Endothelial cell of umbilical vein (primary cell): ENCODE results near the gene BOD1L1. TPM values are rescaled to one million over a fixed set of nuclear protein-coding genes. Genes with fewer than 3 reads are reported as not detected.

Experiments used
- BruUV-seq: library from RNA; stranded (reverse); fragments of 400-500 nt; replicated peaks from 2 replicates; lab custom pipeline; 2021; lab: Mats Ljungman, UMichigan
- CTCF ChIA-PET: fragments of 300-600, 350-600 bp; sonication (Branson Sonifier 250); formaldehyde crosslinking; loops from one replicate; lab custom pipeline; 2021; ENCODE audit warnings: antibody characterized with exemption, inconsistent platforms; lab: Charles Lee
- POLR2A ChIA-PET: fragments of 300-600, 350-600 bp; sonication (Branson Sonifier 250); formaldehyde crosslinking; loops from one replicate; lab custom pipeline; 2021; ENCODE audit warnings: antibody characterized with exemption, inconsistent platforms; lab: Charles Lee
- DNase-seq: peaks from one replicate; pipeline ENCODE4 v3.0.0-alpha.2; 2011; ENCODE audit warnings: low read depth, low spot score
- FAIRE-seq: peaks from 2 replicates; lab custom pipeline; 2011; peaks lifted over from hg19 to GRCh38; lab: Jason Lieb, UNC
- H2AFZ ChIP-seq: 2 replicates; pipeline ENCODE4 v1.6.0; 2012; ENCODE audit warnings: low read depth, low read length, control low read depth, inconsistent platforms
- H3K27ac ChIP-seq: 2 replicates; pipeline ENCODE4 v1.5.1; 2011; ENCODE audit warnings: low read depth, mild to moderate bottlenecking, control low read depth, low read length, moderate library complexity; ENCODE audit not compliant: insufficient read depth
- H3K27me3 ChIP-seq, 2 experiments: 2 replicates each; pipeline versions ENCODE4 v1.6.0 to v1.6.1; 2011; ENCODE audit warnings: low read length in 2 of 2, mixed read lengths in 1 of 2; ENCODE audit not compliant: control insufficient read depth in 2 of 2, insufficient read depth in 2 of 2
- H3K36me3 ChIP-seq, 2 experiments: 2 replicates in 1 of 2; 3 replicates in 1 of 2; pipeline ENCODE4 v1.5.1; 2011; ENCODE audit warnings: low read length in 2 of 2, mild to moderate bottlenecking in 1 of 2, moderate library complexity in 1 of 2; ENCODE audit not compliant: control insufficient read depth in 2 of 2, insufficient read depth in 2 of 2; ENCODE audit errors: extremely low read depth in 1 of 2
- H3K4me1 ChIP-seq: 3 replicates; pipeline ENCODE4 v1.5.1; 2011; ENCODE audit warnings: mild to moderate bottlenecking, low read length; ENCODE audit not compliant: control insufficient read depth, insufficient read depth; ENCODE audit errors: extremely low read depth
- H3K4me2 ChIP-seq: 2 replicates; pipeline ENCODE4 v1.6.1; 2011; ENCODE audit warnings: low read length, control low read depth, mixed read lengths; ENCODE audit not compliant: insufficient read depth
- H3K4me3 ChIP-seq, 3 experiments: fragments of 200-600 bp in 1 of 3; sonication (generic), shearing (Covaris generic) in 1 of 3; replicated peaks in 1 of 3; 2 replicates each; pipeline ENCODE4 v1.5.1; 2011 to 2016; ENCODE audit warnings: control low read depth in 3 of 3, low read length in 3 of 3, mild to moderate bottlenecking in 2 of 3, inconsistent platforms in 1 of 3, low read depth in 1 of 3, moderate library complexity in 1 of 3; ENCODE audit not compliant: insufficient read depth in 1 of 3
- H3K79me2 ChIP-seq: 2 replicates; pipeline ENCODE4 v1.6.0; 2012; ENCODE audit warnings: low read length, inconsistent platforms; ENCODE audit not compliant: control insufficient read depth, insufficient read depth
- H3K9ac ChIP-seq: replicated peaks from 2 replicates; pipeline ENCODE3; 2011; ENCODE audit warnings: low read length, control low read depth; ENCODE audit not compliant: insufficient read depth; ENCODE audit errors: extremely low read depth
- H3K9me1 ChIP-seq: replicated peaks from 3 replicates; pipeline ENCODE4 v1.6.0; 2011; ENCODE audit warnings: mild to moderate bottlenecking, low read length; ENCODE audit not compliant: control insufficient read depth, insufficient read depth; ENCODE audit errors: extremely low read depth
- H3K9me3 ChIP-seq: replicated peaks from 2 replicates; pipeline ENCODE4 v1.5.1; 2012; ENCODE audit warnings: low read length, inconsistent platforms; ENCODE audit not compliant: control insufficient read depth, insufficient read depth
- H4K20me1 ChIP-seq: replicated peaks from 2 replicates; pipeline ENCODE3; 2011; ENCODE audit warnings: mild to moderate bottlenecking, low read length; ENCODE audit not compliant: control insufficient read depth, insufficient read depth; ENCODE audit errors: extremely low read depth
- CTCF ChIP-seq, 2 donors: IDR thresholded peaks; 1 replicate in 1 of 2; 2 replicates in 1 of 2; pipeline ENCODE4 v1.5.1; 2011; ENCODE audit warnings: low read length in 2 of 2, mild to moderate bottlenecking in 2 of 2, moderate library complexity in 2 of 2, control low read depth in 1 of 2, inconsistent platforms in 1 of 2, low read depth in 1 of 2; ENCODE audit not compliant: insufficient read depth in 1 of 2; ENCODE audit errors: extremely low read depth in 1 of 2
- FOS ChIP-seq: IDR thresholded peaks from 2 replicates; pipeline ENCODE4 v1.6.1; 2011; ENCODE audit warnings: mild to moderate bottlenecking, low read length, moderate library complexity, borderline replicate concordance; ENCODE audit not compliant: insufficient read depth
- dilution Hi-C: fragments of 300-500 bp; cut with MboI; formaldehyde crosslinking; loops from one replicate; pipeline ENCODE4 v1.15.0; 2019; ENCODE audit warnings: low sequenced_read_pairs; ENCODE audit not compliant: extremely low pct_ligation_motif_present
- intact Hi-C: fragments of 100-400 bp; cut with micrococcal nuclease; formaldehyde crosslinking; loops from one replicate; pipeline ENCODE4 v1.10.0; 2022
- polyA plus RNA-seq, 4 experiments: library from polyadenylated mRNA; depleted of rRNA in 3 of 4; stranded (reverse) in 3 of 4; unstranded in 1 of 4; fragments of >200 nt; gene quantifications; 2 replicates each; pipeline versions ENCODE4 v1.2.1 to v1.2.3, GENCODE V29; 2011 to 2012; ENCODE audit warnings: missing spikeins in 1 of 4
- total RNA-seq: library from RNA; stranded (reverse); gene quantifications from 2 replicates; pipeline ENCODE4 v1.2.3, GENCODE V29; 2021

The BOD1L1 gene
- total and polyA plus RNA-seq, 2 donors (not counting 3 experiments of a cell fraction or from before 2014, with no cell fraction given) = 5.2 to 31.2 TPM

GRCh38 chr4:13548984-13549546, 78.5 kb downstream of the BOD1L1 start:
- no peaks in the 10 kb centered on the region for H3K36me3 ChIP-seq
- DNase-seq (peak; percentile 75), FAIRE-seq (peak; percentile 84)
- H3K4me3 ChIP-seq = peak overlapping the region in 2 of 3 experiments; percentile 25 to 49
- H3K9ac ChIP-seq = no peak overlapping the region
- H3K4me2 ChIP-seq = peak overlapping the region; percentile 58
- peak overlapping the region; percentile 61 for H2AFZ ChIP-seq
- no peaks in the 10 kb centered on the region for H3K9me1 ChIP-seq
- no peaks in the 10 kb centered on the region for H3K79me2 ChIP-seq
- no peaks in the 10 kb centered on the region for H4K20me1 ChIP-seq
- dilution Hi-C loops (no loop called here), intact Hi-C loops (loop anchor here (1.0 kb wide), 2 partner anchors 697 to 820 kb away; no protein-coding TSS in a partner anchor)
- no peak overlapping the region for H3K27ac ChIP-seq
- peak; percentile 74 to 82 for TF ChIP-seq CTCF (IDR thresholded peaks at IDR 0.05; ENCODE audit: extremely low read depth in 1 of 2, insufficient read depth in 1 of 2, low read depth in 1 of 2, low read length in 2 of 2)
- TF ChIP-seq FOS = no peak
- peaks cover 8% of the 10 kb centered on the region for H3K4me1 ChIP-seq
- POLR2A ChIA-PET = no interaction called here
- no peaks in the 10 kb centered on the region for H3K9me3 ChIP-seq
- no TSS peak for BruUV-seq
- H3K27me3 ChIP-seq = peaks cover 29 to 67% of the 10 kb centered on the region in 2 experiments
- CTCF ChIA-PET = interaction anchor here (0.8 to 2.4 kb wide), 13 partner anchors 15 to 822 kb away, joined by 3 to 27 read pairs (median 3); partner anchors contain the start of gene RAB28
